GM12874 (cell line): ENCODE data around the gene NOSTRIN.

Source experiments
- CTCF ChIP-seq: IDR thresholded peaks from 2 replicates; pipeline ENCODE4 v1.5.1; 2011; ENCODE audit warnings: low read depth, mild to moderate bottlenecking, control low read depth, low read length, moderate library complexity; ENCODE audit not compliant: insufficient read depth

NOSTRIN gene

GRCh38 chr2:168767258-168767657 lies 35.2 kb upstream of the NOSTRIN start:
- TF ChIP-seq CTCF: no peak

GRCh38 chr2:168770796-168771195 lies 31.6 kb upstream of the NOSTRIN start:
- TF ChIP-seq CTCF: no peak

- no peak for TF ChIP-seq CTCF
Observed at GRCh38 chr2:168772704-168773103, 29.7 kb upstream of the NOSTRIN start.

- no peak for TF ChIP-seq CTCF
Observed at GRCh38 chr2:168773128-168773527, 29.3 kb upstream of the NOSTRIN start.

- peak; percentile 81 for TF ChIP-seq CTCF
Observed at GRCh38 chr2:168773719-168774521, 28.5 kb upstream of the NOSTRIN start.

- TF ChIP-seq CTCF: no peak
Observed at GRCh38 chr2:168775837-168776236, 26.6 kb upstream of the NOSTRIN start.

- TF ChIP-seq CTCF: no peak
Observed at GRCh38 chr2:168780669-168781071, 21.8 kb upstream of the NOSTRIN start.
